DND-41 (cell line): ENCODE results near the gene GSE1.

ENCODE experiments used
- EZH2 ChIP-seq: IDR thresholded peaks from 3 replicates; pipeline ENCODE4 v1.6.1; 2012; ENCODE audit warnings: borderline replicate concordance, low read depth, mild to moderate bottlenecking, moderate library complexity, low read length, inconsistent platforms; ENCODE audit not compliant: severe bottlenecking
- TF ChIP-seq, protein P1 (sequence below): IDR thresholded peaks from 2 replicates; pipeline ENCODE4 v1.5.1; 2012; ENCODE audit warnings: borderline replicate concordance, low read length, moderate library complexity, mild to moderate bottlenecking; ENCODE audit not compliant: poor library complexity, severe bottlenecking; ENCODE audit errors: extremely low read depth

- TF ChIP-seq, protein P1, sequence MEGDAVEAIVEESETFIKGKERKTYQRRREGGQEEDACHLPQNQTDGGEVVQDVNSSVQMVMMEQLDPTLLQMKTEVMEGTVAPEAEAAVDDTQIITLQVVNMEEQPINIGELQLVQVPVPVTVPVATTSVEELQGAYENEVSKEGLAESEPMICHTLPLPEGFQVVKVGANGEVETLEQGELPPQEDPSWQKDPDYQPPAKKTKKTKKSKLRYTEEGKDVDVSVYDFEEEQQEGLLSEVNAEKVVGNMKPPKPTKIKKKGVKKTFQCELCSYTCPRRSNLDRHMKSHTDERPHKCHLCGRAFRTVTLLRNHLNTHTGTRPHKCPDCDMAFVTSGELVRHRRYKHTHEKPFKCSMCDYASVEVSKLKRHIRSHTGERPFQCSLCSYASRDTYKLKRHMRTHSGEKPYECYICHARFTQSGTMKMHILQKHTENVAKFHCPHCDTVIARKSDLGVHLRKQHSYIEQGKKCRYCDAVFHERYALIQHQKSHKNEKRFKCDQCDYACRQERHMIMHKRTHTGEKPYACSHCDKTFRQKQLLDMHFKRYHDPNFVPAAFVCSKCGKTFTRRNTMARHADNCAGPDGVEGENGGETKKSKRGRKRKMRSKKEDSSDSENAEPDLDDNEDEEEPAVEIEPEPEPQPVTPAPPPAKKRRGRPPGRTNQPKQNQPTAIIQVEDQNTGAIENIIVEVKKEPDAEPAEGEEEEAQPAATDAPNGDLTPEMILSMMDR: no peak
- no peak for TF ChIP-seq EZH2
Measured at GRCh38 chr16:85636234-85636812, 23.2 kb downstream of the GSE1 start.
